Caco-2 (cell line): ENCODE data around the gene RPA4. TPM values are rescaled to one million over a fixed set of nuclear protein-coding genes. Genes with fewer than 3 reads are reported as not detected.

ENCODE experiments used
- BruUV-seq: library from RNA; stranded (reverse); fragments of 400-500 nt; replicated peaks from 2 replicates; lab custom pipeline; 2021; lab: Mats Ljungman, UMichigan
- CTCF ChIA-PET: fragments of 300-600 bp; sonication (Branson Sonifier 250); formaldehyde crosslinking; loops from one replicate; lab custom pipeline; 2022; ENCODE audit warnings: antibody characterized with exemption; lab: Charles Lee
- POLR2A ChIA-PET: fragments of 300-600 bp; sonication (Branson Sonifier 250); formaldehyde crosslinking; loops from one replicate; lab custom pipeline; 2022; ENCODE audit warnings: antibody characterized with exemption; lab: Charles Lee
- DNase-seq, 2 experiments: peaks; one replicate each; pipeline versions ENCODE4 v3.0.0 to v3.0.0-alpha.2; 2020 to 2022
- H3K27me3 ChIP-seq: replicated peaks from 2 replicates; pipeline ENCODE4 v1.6.0; 2011; ENCODE audit warnings: low read length; ENCODE audit not compliant: control insufficient read depth, insufficient read depth
- H3K36me3 ChIP-seq: 2 replicates; pipeline ENCODE4 v1.5.1; 2011; ENCODE audit warnings: low read length; ENCODE audit not compliant: control insufficient read depth, insufficient read depth
- H3K4me1 ChIP-seq: fragments of 250-450 bp; sonication (Bioruptor Pico); 2 replicates; pipeline ENCODE4 v1.5.1; 2020; ENCODE audit warnings: mild to moderate bottlenecking
- H3K4me3 ChIP-seq: 2 replicates; pipeline ENCODE4 v1.5.1; 2011; ENCODE audit warnings: low read depth, mild to moderate bottlenecking, control low read depth, low read length
- H3K9me3 ChIP-seq: fragments of 250-450 bp; sonication (Bioruptor Pico); 2 replicates; pipeline ENCODE4 v1.5.1; 2020; ENCODE audit warnings: mild to moderate bottlenecking, moderate library complexity
- H3K27ac Mint-ChIP-seq: one replicate; pipeline ENCODE4 v1.8.0; 2022; ENCODE audit warnings: mixed read lengths; ENCODE audit not compliant: unreplicated experiment
- H3K27me3 Mint-ChIP-seq: one replicate; pipeline ENCODE4 v1.8.0; 2022; ENCODE audit warnings: mixed read lengths; ENCODE audit not compliant: insufficient read depth, unreplicated experiment
- H3K36me3 Mint-ChIP-seq: one replicate; pipeline ENCODE4 v1.8.0; 2022; ENCODE audit warnings: mild to moderate bottlenecking, mixed read lengths; ENCODE audit not compliant: insufficient read depth, unreplicated experiment
- H3K4me1 Mint-ChIP-seq: one replicate; pipeline ENCODE4 v1.8.0; 2022; ENCODE audit warnings: low read depth, mixed read lengths; ENCODE audit not compliant: unreplicated experiment
- H3K4me3 Mint-ChIP-seq: one replicate; pipeline ENCODE4 v1.8.0; 2022; ENCODE audit warnings: mild to moderate bottlenecking, moderate library complexity, mixed read lengths; ENCODE audit not compliant: unreplicated experiment
- H3K9me3 Mint-ChIP-seq: one replicate; pipeline ENCODE4 v1.8.0; 2022; ENCODE audit warnings: mixed read lengths; ENCODE audit not compliant: unreplicated experiment
- CTCF ChIP-seq, 2 experiments: fragments of 200-600 bp in 1 of 2; IDR thresholded peaks; 1 replicate in 1 of 2; 2 replicates in 1 of 2; pipeline versions ENCODE4 v1.5.1 to v1.8.0; 2011 to 2022; ENCODE audit warnings: antibody characterized with exemption in 1 of 2, control low read depth in 1 of 2, inconsistent platforms in 1 of 2, low read depth in 1 of 2, low read length in 1 of 2, mild to moderate bottlenecking in 1 of 2, moderate library complexity in 1 of 2; ENCODE audit not compliant: insufficient read depth in 1 of 2, severe bottlenecking in 1 of 2, unreplicated experiment in 1 of 2
- intact Hi-C: fragments of 100-400 bp; cut with micrococcal nuclease; formaldehyde crosslinking; loops from one replicate; pipeline ENCODE4 v1.10.0; 2022; ENCODE audit not compliant: unreplicated experiment
- total RNA-seq: library from RNA; stranded (reverse); gene quantifications from 2 replicates; pipeline ENCODE4 v1.2.3, GENCODE V29; 2022

Gene RPA4
- total RNA-seq, 1 experiment from 2014 or later, result 0.75 TPM

GRCh38 chrX:96906741-96907140 is 23.0 kb downstream of the RPA4 start:
- no TSS peak for BruUV-seq
- no peak overlapping the region for H3K27ac Mint-ChIP-seq
- H3K36me3 ChIP-seq, result no peaks in the 10 kb centered on the region
- no peaks in the 10 kb centered on the region for H3K9me3 ChIP-seq
- no peaks in the 10 kb centered on the region for H3K4me1 Mint-ChIP-seq
- DNase-seq, result no peak
- no peaks in the 10 kb centered on the region for H3K27me3 Mint-ChIP-seq
- H3K4me1 ChIP-seq, result no peaks in the 10 kb centered on the region
- H3K27me3 ChIP-seq, result no peaks in the 10 kb centered on the region
- CTCF ChIA-PET, result no interaction called here
- H3K4me3 ChIP-seq, result no peak overlapping the region
- POLR2A ChIA-PET, result no interaction called here
- H3K36me3 Mint-ChIP-seq, result no peaks in the 10 kb centered on the region
- H3K4me3 Mint-ChIP-seq, result no peak overlapping the region
- intact Hi-C loops, result no loop called here
- no peak for TF ChIP-seq CTCF (IDR thresholded peaks at IDR 0.05; ENCODE audit: insufficient read depth in 1 of 2, low read depth in 1 of 2, low read length in 1 of 2, severe bottlenecking in 1 of 2, unreplicated experiment in 1 of 2)
- H3K9me3 Mint-ChIP-seq, result no peaks in the 10 kb centered on the region

- TF ChIP-seq CTCF (IDR thresholded peaks at IDR 0.05; ENCODE audit: insufficient read depth in 1 of 2, low read depth in 1 of 2, low read length in 1 of 2, severe bottlenecking in 1 of 2, unreplicated experiment in 1 of 2), result no peak
- H3K27me3 Mint-ChIP-seq, result no peaks in the 10 kb centered on the region
- H3K27ac Mint-ChIP-seq, result no peak overlapping the region
- H3K9me3 ChIP-seq, result no peaks in the 10 kb centered on the region
- H3K9me3 Mint-ChIP-seq, result no peaks in the 10 kb centered on the region
- H3K36me3 Mint-ChIP-seq, result no peaks in the 10 kb centered on the region
- no peak for DNase-seq
- H3K4me3 ChIP-seq, result no peak overlapping the region
- ChIA-PET CTCF (no interaction called here), POLR2A (no interaction called here)
- H3K4me3 Mint-ChIP-seq, result no peak overlapping the region
- no peaks in the 10 kb centered on the region for H3K4me1 ChIP-seq
- intact Hi-C loops, result no loop called here
- no peaks in the 10 kb centered on the region for H3K36me3 ChIP-seq
- no peaks in the 10 kb centered on the region for H3K27me3 ChIP-seq
- no TSS peak for BruUV-seq
- no peaks in the 10 kb centered on the region for H3K4me1 Mint-ChIP-seq
Measured at GRCh38 chrX:96907516-96908272, 24.0 kb downstream of the RPA4 start.

GRCh38 chrX:96909291-96909690 is 25.6 kb downstream of the RPA4 start:
- no TSS peak for BruUV-seq
- no peak overlapping the region for H3K27ac Mint-ChIP-seq
- TF ChIP-seq CTCF (IDR thresholded peaks at IDR 0.05; ENCODE audit: insufficient read depth in 1 of 2, low read depth in 1 of 2, low read length in 1 of 2, severe bottlenecking in 1 of 2, unreplicated experiment in 1 of 2), result no peak

More at GRCh38 chrX:96909291-96909690, 25.6 kb downstream of the RPA4 start:
- Mint-ChIP-seq H3K36me3 (no peaks in the 10 kb centered on the region), H3K9me3 (no peaks in the 10 kb centered on the region), H3K27me3 (no peaks in the 10 kb centered on the region), H3K4me1 (no peaks in the 10 kb centered on the region), H3K4me3 (no peak overlapping the region)
- Histone ChIP-seq H3K36me3 (no peaks in the 10 kb centered on the region), H3K27me3 (no peaks in the 10 kb centered on the region), H3K9me3 (no peaks in the 10 kb centered on the region), H3K4me3 (no peak overlapping the region), H3K4me1 (no peaks in the 10 kb centered on the region)
- intact Hi-C loops, result no loop called here
- DNase-seq, result no peak
- CTCF ChIA-PET, result no interaction called here
- POLR2A ChIA-PET, result no interaction called here
